HG03066 (cell line): ENCODE data around the gene CRACR2A.

Experiments
- ATAC-seq: cut with Tn5 transposase; IDR thresholded peaks from one replicate; pipeline ENCODE4 v1.9.1; 2021; ENCODE audit warnings: low read depth; ENCODE audit not compliant: unreplicated experiment

Gene CRACR2A

DNA sequence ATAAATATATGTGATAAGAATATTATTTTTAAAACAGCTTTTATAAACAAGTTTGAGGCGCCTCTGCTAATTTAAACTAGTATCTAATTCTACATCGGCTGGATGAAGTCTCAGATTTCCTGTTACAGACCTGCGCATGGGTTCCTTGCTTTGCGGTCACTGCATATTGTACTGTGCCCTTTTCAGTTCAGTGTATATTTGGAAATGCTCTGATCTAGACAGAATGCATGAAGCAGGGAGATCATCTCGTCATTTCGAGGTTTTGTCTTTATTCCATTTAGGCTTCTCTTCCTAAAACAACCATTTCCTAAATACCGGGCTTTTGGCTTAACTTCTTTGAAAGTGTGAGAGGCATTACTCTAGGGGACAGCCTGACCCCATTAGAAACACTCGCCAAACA is 25.6 kb downstream of the CRACR2A start:
- ATAC-seq = no peak

GRCh38 chr12:3726456-3726855 is 26.5 kb downstream of the CRACR2A start:
- ATAC-seq = no peak

DNA sequence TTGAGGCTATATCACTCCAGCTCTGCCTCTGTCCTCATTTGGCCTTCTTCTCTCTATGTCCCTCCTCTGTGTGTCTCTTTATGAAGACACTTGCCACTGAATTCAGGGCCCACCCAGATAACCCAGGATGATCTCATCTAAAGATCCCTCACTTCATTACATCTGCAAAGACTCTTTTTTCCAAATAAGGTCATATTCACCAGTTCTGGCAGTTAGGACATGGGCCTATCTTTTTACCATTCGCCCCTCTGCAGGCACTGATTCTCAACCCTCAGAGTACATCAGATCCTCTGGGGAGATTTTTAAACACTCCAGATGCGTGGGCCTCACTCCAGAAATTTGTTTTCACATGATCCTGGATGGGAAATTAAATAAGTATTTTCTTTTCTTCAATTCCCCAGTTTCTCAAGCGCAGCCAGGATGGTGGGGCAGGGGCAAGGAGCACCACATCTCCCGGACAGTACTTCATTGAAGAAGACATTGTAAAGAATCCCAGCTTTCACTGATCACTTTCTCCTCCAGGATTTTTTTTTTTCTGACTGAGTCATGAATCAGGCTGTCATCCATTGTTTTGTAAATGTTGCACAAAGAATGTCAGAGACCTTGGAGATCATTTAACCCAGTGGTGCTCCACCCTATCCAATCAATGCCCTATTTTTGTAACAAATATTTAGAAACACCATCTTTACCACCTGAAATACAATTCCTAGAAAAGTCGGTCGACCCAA is 27.4 kb downstream of the CRACR2A start:
- no peak for ATAC-seq

GRCh38 chr12:3723916-3724805 is 28.7 kb downstream of the CRACR2A start:
- no peak for ATAC-seq

DNA sequence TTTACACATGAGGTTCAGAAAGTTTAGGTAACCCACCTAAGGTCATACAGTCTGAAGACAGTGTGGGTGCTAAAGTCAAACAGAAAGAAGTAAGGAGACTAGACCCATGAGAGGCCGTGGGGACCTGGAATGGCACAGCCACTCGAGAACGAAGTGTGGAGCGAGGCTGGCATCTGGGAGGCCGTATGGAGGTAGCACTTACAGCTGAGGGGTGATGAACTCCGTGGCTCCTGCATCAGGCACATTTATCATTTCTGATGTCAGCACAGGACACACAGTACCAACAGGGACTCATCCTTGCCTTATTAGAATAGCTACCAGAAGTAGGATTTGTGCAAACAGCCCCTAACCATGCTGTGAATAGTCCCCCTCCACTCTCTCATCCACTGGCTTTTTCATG is 30.5 kb downstream of the CRACR2A start:
- no peak for ATAC-seq

GRCh38 chr12:3720772-3721171 is 32.1 kb downstream of the CRACR2A start:
- ATAC-seq = no peak

- no peak for ATAC-seq
Measured at GRCh38 chr12:3718100-3718499, 34.8 kb downstream of the CRACR2A start.

DNA sequence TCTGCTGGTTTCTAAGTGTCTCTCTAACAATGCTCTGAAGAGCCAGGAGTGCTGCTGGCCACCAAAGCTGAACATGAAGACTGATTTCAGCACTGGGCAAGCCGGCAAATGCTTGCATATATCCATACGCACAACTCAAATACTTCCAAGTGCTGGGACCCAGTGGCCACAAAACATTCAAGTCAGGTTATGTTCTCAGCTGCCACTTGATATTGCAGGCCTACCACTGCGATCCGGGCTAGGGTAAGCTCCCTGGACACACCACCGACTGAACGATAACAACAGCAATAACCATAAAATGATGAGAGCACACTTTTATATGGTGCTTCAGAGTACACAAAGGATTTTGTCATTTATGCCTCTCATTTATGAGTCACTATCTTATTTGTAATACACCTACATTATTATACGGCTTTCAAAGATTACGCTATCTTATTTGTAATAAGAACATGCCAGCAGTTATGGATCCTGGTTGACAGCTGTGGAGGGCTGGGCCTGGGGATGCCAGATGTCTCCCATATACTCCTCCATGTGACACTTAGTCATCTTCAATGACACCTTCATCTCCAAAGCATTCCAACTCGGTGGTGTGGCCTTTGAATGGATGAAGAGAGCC is 35.5 kb downstream of the CRACR2A start:
- no peak for ATAC-seq

- ATAC-seq = no peak
Measured at GRCh38 chr12:3715999-3716398, 36.9 kb downstream of the CRACR2A start.

DNA sequence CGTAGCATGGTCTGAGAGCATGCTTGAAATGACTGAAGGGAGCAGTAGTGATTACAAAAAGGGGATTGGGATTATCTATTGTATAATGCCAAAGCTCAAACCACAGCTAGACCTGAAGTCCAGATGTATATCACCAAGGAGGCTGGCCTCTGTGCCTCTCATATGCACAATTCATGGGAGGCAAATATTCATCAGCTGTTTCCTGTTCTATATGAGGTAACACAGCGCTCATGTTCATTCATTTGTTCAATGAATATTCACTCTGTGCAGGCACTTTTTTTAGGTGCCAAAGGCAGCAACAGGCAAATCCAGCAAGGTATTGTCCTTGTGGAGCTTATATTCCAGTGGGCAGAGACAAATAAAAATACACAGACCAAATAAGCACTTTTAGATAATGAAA is 39.0 kb downstream of the CRACR2A start:
- no peak for ATAC-seq

DNA sequence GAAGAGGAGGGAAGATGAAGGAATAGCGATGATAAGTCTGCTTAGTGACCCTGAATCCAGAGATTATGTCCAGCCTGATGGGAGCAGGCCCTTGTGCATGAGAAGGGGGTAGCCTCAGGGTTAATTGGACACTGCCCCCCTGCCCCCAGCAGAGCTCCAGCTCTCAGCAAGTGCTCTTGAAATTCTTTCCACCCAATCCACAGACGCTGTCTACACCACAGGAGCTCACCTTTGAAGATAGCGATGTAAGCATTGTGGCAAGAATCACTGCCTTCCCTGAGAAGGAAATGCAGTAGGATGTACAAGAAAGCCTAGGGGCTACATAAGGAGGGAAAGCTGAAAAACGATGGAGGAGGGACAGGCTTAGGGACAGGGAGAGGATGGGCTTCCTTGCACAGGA is 39.4 kb downstream of the CRACR2A start:
- ATAC-seq = no peak

- no peak for ATAC-seq
Measured at GRCh38 chr12:3712209-3712992, 40.5 kb downstream of the CRACR2A start.

DNA sequence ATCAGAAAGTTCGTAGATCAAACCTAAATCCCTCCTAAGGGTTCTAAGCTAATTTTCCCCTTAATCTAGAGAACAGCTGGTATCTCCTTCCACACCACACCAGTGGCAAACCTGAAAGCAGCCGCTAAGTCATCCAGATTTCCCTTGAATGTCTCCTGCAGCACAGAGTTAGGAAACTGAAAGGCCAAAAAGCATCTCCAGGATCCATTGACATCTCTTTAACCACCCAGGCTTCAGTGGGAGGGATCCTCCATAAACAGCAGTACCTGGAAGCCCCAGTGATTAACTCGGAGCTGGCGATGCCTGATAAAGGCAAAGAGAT is 47.6 kb downstream of the CRACR2A start:
- ATAC-seq = no peak

GRCh38 chr12:3704512-3705353 is 48.2 kb downstream of the CRACR2A start:
- no peak for ATAC-seq

GRCh38 chr12:3700861-3701260 is 52.0 kb downstream of the CRACR2A start:
- no peak for ATAC-seq

- no peak for ATAC-seq
Measured at GRCh38 chr12:3698218-3698974, 54.5 kb downstream of the CRACR2A start.

GRCh38 chr12:3697311-3697870 is 55.5 kb downstream of the CRACR2A start:
- no peak for ATAC-seq

DNA sequence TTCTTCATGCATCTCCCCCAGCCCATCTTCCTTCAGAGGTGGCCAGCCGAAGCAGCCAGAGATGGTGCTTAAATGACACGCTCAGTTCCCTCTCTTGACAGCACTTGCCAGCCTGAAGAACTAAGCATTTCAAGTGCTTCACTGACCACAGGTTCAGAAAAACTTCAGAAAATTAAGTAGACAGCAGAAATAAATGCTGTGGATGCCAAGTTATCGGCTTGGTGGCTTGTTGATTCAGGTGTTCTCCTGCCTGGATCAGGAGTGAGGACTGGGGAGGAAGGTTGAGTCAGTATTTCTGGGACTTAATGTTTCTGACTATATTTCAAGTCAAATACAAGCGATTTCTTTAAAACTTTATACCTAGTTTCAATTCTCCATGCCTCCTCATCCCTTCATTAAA is 58.2 kb downstream of the CRACR2A start:
- no peak for ATAC-seq
